ENCODE results near the gene SPECC1L. TPM values are rescaled to one million over a fixed set of nuclear protein-coding genes. Genes with fewer than 3 reads are reported as not detected.

Gene SPECC1L
- total RNA-seq, 1 donor from 2014 or later = 80.6 TPM

DNA sequence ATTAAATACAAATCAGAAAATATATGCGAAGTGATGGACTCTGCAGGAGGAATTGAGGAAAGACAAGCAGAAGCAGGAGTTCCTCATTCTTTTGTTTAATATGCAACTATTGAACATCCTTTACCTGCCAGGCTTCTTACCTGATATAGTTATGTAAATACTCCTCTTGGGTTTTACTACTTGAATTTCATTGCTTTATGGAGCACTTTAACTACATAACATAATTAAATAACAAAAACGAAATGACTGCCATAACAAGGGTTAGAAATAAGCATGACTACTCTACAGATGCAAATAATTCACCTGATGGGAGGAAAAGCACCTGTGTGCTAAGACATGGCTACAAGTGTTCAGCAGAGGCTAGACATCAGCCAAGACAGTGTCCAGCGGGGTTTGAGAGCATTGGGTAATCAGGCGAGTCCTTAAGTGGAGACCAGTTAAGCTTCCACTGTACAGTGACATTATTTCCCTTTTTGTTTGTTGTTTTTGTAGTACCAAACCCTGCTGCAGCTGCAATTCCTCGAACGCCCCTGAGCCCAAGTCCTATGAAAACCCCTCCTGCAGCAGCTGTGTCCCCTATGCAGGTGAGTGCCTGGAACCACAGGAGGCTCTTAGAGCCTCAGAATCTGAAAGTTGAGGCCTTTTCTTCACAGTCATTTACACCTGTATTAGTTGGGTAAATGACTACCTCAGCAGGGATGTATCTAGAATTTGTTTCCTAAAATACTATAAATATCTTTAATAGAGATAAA, 67.4 kb downstream of the SPECC1L start:
- no peak for DNase-seq (ENCODE audit: low spot score)
- peaks cover 7% of the 10 kb centered on the region for H3K4me1 Mint-ChIP-seq (ENCODE audit: unreplicated experiment)

DNA sequence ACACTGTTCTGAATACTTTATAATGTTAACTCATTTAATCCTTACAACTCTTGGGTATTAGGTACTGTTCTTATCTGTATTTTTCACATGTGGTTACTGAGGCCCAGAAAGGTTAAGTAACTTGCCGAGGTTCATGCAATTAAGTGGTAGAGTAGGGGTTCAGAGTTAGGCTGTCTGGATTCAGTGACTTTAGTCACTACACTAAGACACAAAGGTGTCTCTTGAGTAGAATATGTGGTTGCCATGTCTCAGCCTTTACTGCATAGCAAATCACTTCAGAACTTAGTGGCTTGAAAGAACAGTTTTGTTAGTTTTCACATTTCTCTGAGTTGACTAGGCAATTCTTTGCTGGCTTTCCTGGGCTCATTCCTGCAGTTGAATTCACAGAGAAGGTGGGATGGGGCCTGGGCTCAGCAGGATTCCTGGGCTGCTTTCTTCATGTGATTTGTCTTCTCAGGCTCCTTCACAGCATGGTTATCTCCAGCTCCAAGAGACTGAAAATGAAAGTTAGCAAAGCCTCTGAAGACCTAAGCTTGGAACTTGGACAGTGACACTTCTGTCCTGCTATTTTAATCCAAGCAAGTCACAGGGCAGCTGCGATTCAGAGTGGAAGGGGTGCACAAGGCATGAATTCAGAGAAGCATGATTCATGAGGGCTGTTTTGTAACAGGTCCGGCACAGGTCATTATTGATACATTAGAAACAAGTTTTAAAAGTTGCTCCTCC, 68.3 kb downstream of the SPECC1L start:
- H3K9me3 Mint-ChIP-seq (ENCODE audit: unreplicated experiment) = no peaks in the 10 kb centered on the region
- H3K4me1 Mint-ChIP-seq (ENCODE audit: unreplicated experiment) = peaks cover 7% of the 10 kb centered on the region
- no peak for DNase-seq (ENCODE audit: low spot score)
- TF ChIP-seq, protein P1, sequence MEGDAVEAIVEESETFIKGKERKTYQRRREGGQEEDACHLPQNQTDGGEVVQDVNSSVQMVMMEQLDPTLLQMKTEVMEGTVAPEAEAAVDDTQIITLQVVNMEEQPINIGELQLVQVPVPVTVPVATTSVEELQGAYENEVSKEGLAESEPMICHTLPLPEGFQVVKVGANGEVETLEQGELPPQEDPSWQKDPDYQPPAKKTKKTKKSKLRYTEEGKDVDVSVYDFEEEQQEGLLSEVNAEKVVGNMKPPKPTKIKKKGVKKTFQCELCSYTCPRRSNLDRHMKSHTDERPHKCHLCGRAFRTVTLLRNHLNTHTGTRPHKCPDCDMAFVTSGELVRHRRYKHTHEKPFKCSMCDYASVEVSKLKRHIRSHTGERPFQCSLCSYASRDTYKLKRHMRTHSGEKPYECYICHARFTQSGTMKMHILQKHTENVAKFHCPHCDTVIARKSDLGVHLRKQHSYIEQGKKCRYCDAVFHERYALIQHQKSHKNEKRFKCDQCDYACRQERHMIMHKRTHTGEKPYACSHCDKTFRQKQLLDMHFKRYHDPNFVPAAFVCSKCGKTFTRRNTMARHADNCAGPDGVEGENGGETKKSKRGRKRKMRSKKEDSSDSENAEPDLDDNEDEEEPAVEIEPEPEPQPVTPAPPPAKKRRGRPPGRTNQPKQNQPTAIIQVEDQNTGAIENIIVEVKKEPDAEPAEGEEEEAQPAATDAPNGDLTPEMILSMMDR (IDR thresholded peaks at IDR 0.05; ENCODE audit: unreplicated experiment) = no peak
- no peak overlapping the region for H3K27ac Mint-ChIP-seq (ENCODE audit: unreplicated experiment)
- no peak overlapping the region for H3K4me3 Mint-ChIP-seq (ENCODE audit: unreplicated experiment)
- H3K36me3 Mint-ChIP-seq (ENCODE audit: low read depth, unreplicated experiment) = peaks cover 22% of the 10 kb centered on the region
- peaks cover 2% of the 10 kb centered on the region for H3K27me3 Mint-ChIP-seq (ENCODE audit: unreplicated experiment)

More for the DNA sequence above, 67.4 kb downstream of the SPECC1L start:
- Mint-ChIP-seq H3K27me3 (ENCODE audit: unreplicated experiment) (peaks cover 2% of the 10 kb centered on the region), H3K4me3 (ENCODE audit: unreplicated experiment) (no peak overlapping the region), H3K27ac (ENCODE audit: unreplicated experiment) (no peak overlapping the region), H3K9me3 (ENCODE audit: unreplicated experiment) (no peaks in the 10 kb centered on the region), H3K36me3 (ENCODE audit: low read depth, unreplicated experiment) (peaks cover 22% of the 10 kb centered on the region)
- TF ChIP-seq, protein P1 (IDR thresholded peaks at IDR 0.05; ENCODE audit: unreplicated experiment) = no peak

DNA sequence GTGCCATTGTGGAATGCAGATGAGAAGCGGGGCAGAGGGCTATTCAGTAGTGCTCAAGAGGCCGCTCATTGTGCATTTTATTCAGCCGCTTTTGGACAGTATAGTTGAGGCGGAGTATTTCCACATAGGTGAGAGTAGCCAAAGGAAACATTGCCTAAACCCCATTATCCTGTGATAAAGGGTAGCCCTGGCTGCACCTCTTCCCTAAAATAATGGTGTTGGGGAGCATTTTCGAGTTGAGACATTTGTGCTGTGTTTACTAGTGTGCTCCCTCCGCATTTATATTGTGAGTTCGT, 68.8 kb downstream of the SPECC1L start:
- H3K4me1 Mint-ChIP-seq (ENCODE audit: unreplicated experiment) = peaks cover 7% of the 10 kb centered on the region
- H3K4me3 Mint-ChIP-seq (ENCODE audit: unreplicated experiment) = no peak overlapping the region
- peaks cover 2% of the 10 kb centered on the region for H3K27me3 Mint-ChIP-seq (ENCODE audit: unreplicated experiment)
- peaks cover 22% of the 10 kb centered on the region for H3K36me3 Mint-ChIP-seq (ENCODE audit: low read depth, unreplicated experiment)
- no peak for DNase-seq (ENCODE audit: low spot score)
- no peak overlapping the region for H3K27ac Mint-ChIP-seq (ENCODE audit: unreplicated experiment)
- no peaks in the 10 kb centered on the region for H3K9me3 Mint-ChIP-seq (ENCODE audit: unreplicated experiment)
- TF ChIP-seq, protein P1 (IDR thresholded peaks at IDR 0.05; ENCODE audit: unreplicated experiment) = no peak

DNA sequence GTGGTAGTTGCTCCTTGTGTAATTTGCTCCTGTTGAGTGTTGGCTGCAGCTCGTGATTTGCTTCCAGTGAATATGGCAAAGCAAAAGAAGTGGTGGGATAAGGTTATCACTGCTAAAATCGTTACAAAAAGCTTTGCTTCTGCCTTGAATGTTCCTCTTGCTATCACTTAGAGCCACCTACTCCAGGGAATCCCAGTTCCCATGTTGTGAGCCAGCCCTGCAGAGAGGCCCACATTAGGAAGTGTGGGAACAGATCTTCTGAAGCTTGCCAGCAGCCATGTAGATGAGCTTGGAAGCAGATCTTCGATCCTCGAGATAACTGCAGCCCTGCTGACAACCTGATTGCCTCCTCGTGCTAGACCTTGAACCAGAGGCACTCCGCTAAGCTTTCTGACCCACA, 71.0 kb downstream of the SPECC1L start:
- Mint-ChIP-seq H3K27me3 (ENCODE audit: unreplicated experiment) (peaks cover 4% of the 10 kb centered on the region), H3K4me1 (ENCODE audit: unreplicated experiment) (no peaks in the 10 kb centered on the region), H3K4me3 (ENCODE audit: unreplicated experiment) (no peak overlapping the region), H3K27ac (ENCODE audit: unreplicated experiment) (no peak overlapping the region), H3K36me3 (ENCODE audit: low read depth, unreplicated experiment) (peaks cover 23% of the 10 kb centered on the region), H3K9me3 (ENCODE audit: unreplicated experiment) (no peaks in the 10 kb centered on the region)
- DNase-seq (ENCODE audit: low spot score) = no peak
- TF ChIP-seq, protein P1 (IDR thresholded peaks at IDR 0.05; ENCODE audit: unreplicated experiment) = no peak

DNA sequence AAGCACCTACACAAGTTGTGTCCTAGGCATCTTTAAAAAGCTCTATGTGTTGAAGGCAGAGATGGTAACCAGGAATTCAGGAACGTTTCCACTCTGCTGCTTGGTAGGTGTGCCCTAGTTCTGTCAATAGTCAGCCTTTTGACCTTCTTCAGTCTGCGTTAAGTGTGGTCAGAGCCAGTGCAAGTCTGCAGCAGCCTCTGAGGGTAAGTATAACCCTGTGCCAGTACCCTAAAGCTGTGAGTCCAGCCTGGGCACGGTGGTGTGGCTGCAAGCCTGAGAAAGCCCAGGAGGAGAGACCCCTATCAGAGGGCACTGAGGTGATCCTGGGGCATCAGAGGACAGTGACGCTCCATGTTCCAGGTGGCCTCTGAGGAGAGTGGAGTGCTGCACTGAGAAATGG, 80.0 kb downstream of the SPECC1L start:
- Mint-ChIP-seq H3K9me3 (ENCODE audit: unreplicated experiment) (no peaks in the 10 kb centered on the region), H3K36me3 (ENCODE audit: low read depth, unreplicated experiment) (peaks cover 50% of the 10 kb centered on the region), H3K27ac (ENCODE audit: unreplicated experiment) (no peak overlapping the region), H3K4me3 (ENCODE audit: unreplicated experiment) (no peak overlapping the region), H3K27me3 (ENCODE audit: unreplicated experiment) (peaks cover 1% of the 10 kb centered on the region), H3K4me1 (ENCODE audit: unreplicated experiment) (peaks cover 4% of the 10 kb centered on the region)
- no peak for DNase-seq (ENCODE audit: low spot score)
- TF ChIP-seq, protein P1 (IDR thresholded peaks at IDR 0.05; ENCODE audit: unreplicated experiment) = no peak

All from endothelial cell (in vitro differentiated cells).